ENCODE data around the gene DAP. TPM values are rescaled to one million over a fixed set of nuclear protein-coding genes. Genes with fewer than 3 reads are reported as not detected.

Gene DAP
- total and polyA plus RNA-seq, 4 donors = 36.6 to 122 (median 101) TPM

DNA sequence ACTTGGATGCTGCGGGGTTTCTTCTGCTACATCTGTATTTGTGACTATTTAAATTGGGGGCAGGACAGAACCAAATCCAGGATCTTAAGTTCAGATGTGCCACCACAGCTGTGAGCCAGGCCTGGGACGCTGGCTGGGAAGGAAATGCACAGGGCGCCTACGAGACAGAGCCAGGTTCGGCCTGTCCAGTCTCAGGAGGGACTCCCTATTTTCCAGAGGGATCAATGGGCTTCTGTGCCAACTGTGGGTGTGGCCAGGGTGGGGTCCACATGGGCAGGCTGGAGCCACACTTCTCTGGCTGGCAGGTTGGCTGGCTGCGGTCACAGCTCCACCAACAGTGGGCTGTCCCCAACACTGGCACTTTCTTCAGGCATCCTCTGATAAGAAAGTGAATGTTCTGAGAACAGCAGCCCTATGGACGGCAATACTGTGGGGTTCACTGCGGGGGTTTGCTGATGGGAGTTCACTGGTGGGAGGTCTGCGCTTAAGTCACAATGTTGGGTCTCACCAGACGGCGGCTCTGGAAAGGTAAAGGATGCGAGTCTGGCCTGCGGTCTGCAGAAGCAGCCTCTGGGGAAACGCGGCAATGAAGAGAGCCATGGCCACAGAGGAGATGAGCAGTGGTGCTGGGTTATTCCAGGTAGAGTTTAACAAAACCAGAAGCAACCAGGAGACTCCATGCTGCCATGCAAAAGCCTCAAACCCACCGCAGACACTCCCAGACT lies 78.1 kb downstream of the DAP start:
- DNase-seq (ENCODE audit: low spot score) = no peak
- no peak overlapping the region for H3K4me3 ChIP-seq (ENCODE audit: low read depth in 1 of 3, low read length in 3 of 3)
- TF ChIP-seq, protein P1, sequence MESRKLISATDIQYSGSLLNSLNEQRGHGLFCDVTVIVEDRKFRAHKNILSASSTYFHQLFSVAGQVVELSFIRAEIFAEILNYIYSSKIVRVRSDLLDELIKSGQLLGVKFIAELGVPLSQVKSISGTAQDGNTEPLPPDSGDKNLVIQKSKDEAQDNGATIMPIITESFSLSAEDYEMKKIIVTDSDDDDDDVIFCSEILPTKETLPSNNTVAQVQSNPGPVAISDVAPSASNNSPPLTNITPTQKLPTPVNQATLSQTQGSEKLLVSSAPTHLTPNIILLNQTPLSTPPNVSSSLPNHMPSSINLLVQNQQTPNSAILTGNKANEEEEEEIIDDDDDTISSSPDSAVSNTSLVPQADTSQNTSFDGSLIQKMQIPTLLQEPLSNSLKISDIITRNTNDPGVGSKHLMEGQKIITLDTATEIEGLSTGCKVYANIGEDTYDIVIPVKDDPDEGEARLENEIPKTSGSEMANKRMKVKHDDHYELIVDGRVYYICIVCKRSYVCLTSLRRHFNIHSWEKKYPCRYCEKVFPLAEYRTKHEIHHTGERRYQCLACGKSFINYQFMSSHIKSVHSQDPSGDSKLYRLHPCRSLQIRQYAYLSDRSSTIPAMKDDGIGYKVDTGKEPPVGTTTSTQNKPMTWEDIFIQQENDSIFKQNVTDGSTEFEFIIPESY (IDR thresholded peaks at IDR 0.05) = no peak
- no peak for TF ChIP-seq SP1 (IDR thresholded peaks at IDR 0.05)
- peaks cover 12 to 38% (median 30%) of the 10 kb centered on the region in 4 donors for H3K36me3 ChIP-seq (ENCODE audit: control insufficient read depth in 4 of 4, insufficient read depth in 3 of 4, low read depth in 1 of 4, low read length in 3 of 4)
- WGBS = 97% methylated on average over 16 of the region's 16 CpGs
- no peaks in the 10 kb centered on the region for H3K4me1 ChIP-seq (ENCODE audit: control insufficient read depth in 4 of 4, insufficient read depth in 4 of 4, low read length in 3 of 4)
- no peak overlapping the region for H3K27ac ChIP-seq (ENCODE audit: low read depth in 1 of 2, low read length in 2 of 2)
- H3K9ac ChIP-seq (ENCODE audit: low read depth in 1 of 2, low read length in 2 of 2) = no peak overlapping the region
- no peaks in the 10 kb centered on the region for H3K9me3 ChIP-seq (ENCODE audit: control insufficient read depth in 4 of 4, low read length in 3 of 4)
- no peaks in the 10 kb centered on the region for H3K27me3 ChIP-seq (ENCODE audit: control insufficient read depth in 4 of 4, insufficient read depth in 4 of 4, low read length in 3 of 4)

DNA sequence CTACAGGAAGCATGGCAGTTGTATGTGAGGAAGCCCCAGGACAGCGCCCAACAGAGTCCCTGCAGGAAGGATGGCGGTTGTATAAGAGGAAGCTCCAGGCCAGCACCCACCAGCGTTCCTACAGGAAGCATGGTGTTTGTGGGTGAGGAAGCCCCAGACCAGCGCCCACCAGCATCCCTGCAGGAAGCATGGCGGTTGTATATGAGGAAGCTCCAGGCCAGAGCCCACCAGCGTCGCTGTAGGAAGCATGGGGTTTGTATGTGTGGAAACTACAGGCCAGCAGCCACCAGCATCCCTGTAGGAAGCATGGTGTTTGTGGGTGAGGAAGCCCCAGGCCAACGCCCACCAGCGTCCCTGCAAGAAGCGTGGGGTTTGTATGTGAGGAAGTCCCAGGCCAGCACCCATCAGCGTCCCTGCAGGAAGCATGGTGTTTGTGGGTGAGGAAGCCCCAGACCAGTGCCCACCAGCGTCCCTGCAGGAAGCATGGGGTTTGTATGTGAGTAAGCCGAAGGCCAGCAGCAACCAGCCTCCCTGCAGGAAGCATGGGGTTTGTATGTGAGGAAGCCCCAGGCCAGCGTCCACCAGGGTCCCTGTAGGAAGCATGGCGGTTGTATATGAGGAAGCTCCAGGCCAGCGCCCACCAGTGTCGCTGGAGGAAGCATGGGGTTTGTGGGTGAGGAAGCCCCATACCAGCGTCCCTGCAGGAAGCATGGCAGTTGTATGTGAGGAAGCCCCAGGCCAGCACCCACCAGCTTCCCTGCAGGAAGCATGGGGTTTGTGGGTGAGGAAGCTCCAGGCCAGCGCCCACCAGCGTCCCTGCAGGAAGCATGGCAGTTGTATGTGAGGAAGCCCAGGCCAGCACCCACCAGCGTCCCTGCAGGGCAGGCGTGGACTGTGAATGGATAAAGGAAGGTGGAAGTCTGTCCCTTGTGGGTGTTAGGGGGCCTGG lies 79.0 kb downstream of the DAP start:
- no peak overlapping the region for H3K9ac ChIP-seq (ENCODE audit: low read depth in 1 of 2, low read length in 2 of 2)
- 85% methylated on average over 22 of the region's 22 CpGs for WGBS

More for the DNA sequence above, 79.0 kb downstream of the DAP start:
- Histone ChIP-seq H3K27me3 (ENCODE audit: control insufficient read depth in 4 of 4, insufficient read depth in 4 of 4, low read length in 3 of 4) (no peaks in the 10 kb centered on the region), H3K4me1 (ENCODE audit: control insufficient read depth in 4 of 4, insufficient read depth in 4 of 4, low read length in 3 of 4) (no peaks in the 10 kb centered on the region), H3K36me3 (ENCODE audit: control insufficient read depth in 4 of 4, insufficient read depth in 3 of 4, low read depth in 1 of 4, low read length in 3 of 4) (peaks cover 18 to 46% (median 32%) of the 10 kb centered on the region in 4 donors), H3K4me3 (ENCODE audit: low read depth in 1 of 3, low read length in 3 of 3) (no peak overlapping the region), H3K27ac (ENCODE audit: low read depth in 1 of 2, low read length in 2 of 2) (no peak overlapping the region), H3K9me3 (ENCODE audit: control insufficient read depth in 4 of 4, low read length in 3 of 4) (no peaks in the 10 kb centered on the region)
- DNase-seq (ENCODE audit: low spot score) = no peak
- TF ChIP-seq HNF4A (conservative IDR thresholded peaks at IDR 0.05) (no peak), TAF1 (conservative IDR thresholded peaks at IDR 0.05) (no peak), FOXA1 (IDR thresholded peaks at IDR 0.05) (no peak), RXRA (IDR thresholded peaks at IDR 0.05) (no peak), NR2F2 (IDR thresholded peaks at IDR 0.05) (no peak), JUND (IDR thresholded peaks at IDR 0.05) (no peak), FOXA2 (IDR thresholded peaks at IDR 0.05) (no peak), YY1 (IDR thresholded peaks at IDR 0.05) (no peak), EGR1 (IDR thresholded peaks at IDR 0.05; ENCODE audit: low read depth in 2 of 2) (no peak), GABPA (IDR thresholded peaks at IDR 0.05 in 1 of 2, conservative IDR thresholded peaks at IDR 0.05 in 1 of 2) (no peak)
- TF ChIP-seq, protein P2, sequence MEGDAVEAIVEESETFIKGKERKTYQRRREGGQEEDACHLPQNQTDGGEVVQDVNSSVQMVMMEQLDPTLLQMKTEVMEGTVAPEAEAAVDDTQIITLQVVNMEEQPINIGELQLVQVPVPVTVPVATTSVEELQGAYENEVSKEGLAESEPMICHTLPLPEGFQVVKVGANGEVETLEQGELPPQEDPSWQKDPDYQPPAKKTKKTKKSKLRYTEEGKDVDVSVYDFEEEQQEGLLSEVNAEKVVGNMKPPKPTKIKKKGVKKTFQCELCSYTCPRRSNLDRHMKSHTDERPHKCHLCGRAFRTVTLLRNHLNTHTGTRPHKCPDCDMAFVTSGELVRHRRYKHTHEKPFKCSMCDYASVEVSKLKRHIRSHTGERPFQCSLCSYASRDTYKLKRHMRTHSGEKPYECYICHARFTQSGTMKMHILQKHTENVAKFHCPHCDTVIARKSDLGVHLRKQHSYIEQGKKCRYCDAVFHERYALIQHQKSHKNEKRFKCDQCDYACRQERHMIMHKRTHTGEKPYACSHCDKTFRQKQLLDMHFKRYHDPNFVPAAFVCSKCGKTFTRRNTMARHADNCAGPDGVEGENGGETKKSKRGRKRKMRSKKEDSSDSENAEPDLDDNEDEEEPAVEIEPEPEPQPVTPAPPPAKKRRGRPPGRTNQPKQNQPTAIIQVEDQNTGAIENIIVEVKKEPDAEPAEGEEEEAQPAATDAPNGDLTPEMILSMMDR (IDR thresholded peaks at IDR 0.05; ENCODE audit: low read depth, low read length, missing input control) = no peak
- TF ChIP-seq, protein P3, sequence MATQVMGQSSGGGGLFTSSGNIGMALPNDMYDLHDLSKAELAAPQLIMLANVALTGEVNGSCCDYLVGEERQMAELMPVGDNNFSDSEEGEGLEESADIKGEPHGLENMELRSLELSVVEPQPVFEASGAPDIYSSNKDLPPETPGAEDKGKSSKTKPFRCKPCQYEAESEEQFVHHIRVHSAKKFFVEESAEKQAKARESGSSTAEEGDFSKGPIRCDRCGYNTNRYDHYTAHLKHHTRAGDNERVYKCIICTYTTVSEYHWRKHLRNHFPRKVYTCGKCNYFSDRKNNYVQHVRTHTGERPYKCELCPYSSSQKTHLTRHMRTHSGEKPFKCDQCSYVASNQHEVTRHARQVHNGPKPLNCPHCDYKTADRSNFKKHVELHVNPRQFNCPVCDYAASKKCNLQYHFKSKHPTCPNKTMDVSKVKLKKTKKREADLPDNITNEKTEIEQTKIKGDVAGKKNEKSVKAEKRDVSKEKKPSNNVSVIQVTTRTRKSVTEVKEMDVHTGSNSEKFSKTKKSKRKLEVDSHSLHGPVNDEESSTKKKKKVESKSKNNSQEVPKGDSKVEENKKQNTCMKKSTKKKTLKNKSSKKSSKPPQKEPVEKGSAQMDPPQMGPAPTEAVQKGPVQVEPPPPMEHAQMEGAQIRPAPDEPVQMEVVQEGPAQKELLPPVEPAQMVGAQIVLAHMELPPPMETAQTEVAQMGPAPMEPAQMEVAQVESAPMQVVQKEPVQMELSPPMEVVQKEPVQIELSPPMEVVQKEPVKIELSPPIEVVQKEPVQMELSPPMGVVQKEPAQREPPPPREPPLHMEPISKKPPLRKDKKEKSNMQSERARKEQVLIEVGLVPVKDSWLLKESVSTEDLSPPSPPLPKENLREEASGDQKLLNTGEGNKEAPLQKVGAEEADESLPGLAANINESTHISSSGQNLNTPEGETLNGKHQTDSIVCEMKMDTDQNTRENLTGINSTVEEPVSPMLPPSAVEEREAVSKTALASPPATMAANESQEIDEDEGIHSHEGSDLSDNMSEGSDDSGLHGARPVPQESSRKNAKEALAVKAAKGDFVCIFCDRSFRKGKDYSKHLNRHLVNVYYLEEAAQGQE (IDR thresholded peaks at IDR 0.05) = no peak
- TF ChIP-seq, protein P1 (IDR thresholded peaks at IDR 0.05) = no peak
- TF ChIP-seq, protein P4, sequence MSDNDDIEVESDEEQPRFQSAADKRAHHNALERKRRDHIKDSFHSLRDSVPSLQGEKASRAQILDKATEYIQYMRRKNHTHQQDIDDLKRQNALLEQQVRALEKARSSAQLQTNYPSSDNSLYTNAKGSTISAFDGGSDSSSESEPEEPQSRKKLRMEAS (IDR thresholded peaks at IDR 0.05) = no peak
- TF ChIP-seq, protein P5, sequence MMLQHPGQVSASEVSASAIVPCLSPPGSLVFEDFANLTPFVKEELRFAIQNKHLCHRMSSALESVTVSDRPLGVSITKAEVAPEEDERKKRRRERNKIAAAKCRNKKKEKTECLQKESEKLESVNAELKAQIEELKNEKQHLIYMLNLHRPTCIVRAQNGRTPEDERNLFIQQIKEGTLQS (IDR thresholded peaks at IDR 0.05) = no peak
